H9 (cell line): ENCODE measurements around the gene TM9SF3. TPM values are rescaled to one million over a fixed set of nuclear protein-coding genes. Genes with fewer than 3 reads are reported as not detected.
A peak's percentile ranks its signal among the peaks of the same experiment; 100 is the strongest.

Experiments
- DNase-seq: peaks from one replicate; pipeline ENCODE4 v3.0.0-alpha.2; 2017
- H2AFZ ChIP-seq: one replicate; pipeline ENCODE4 v1.6.1; 2013; ENCODE audit warnings: mild to moderate bottlenecking, low read length, control low read depth, moderate library complexity
- H2AK5ac ChIP-seq: 2 replicates; pipeline ENCODE4 v1.6.1; 2013; ENCODE audit warnings: low read length, control low read depth, mixed read lengths; ENCODE audit not compliant: insufficient read length
- H2BK120ac ChIP-seq: one replicate; pipeline ENCODE4 v1.6.1; 2013; ENCODE audit warnings: low read depth, mild to moderate bottlenecking, low read length, control low read depth, inconsistent platforms; ENCODE audit not compliant: poor library complexity, severe bottlenecking
- H2BK12ac ChIP-seq: 2 replicates; pipeline ENCODE4 v1.6.1; 2013; ENCODE audit warnings: low read length, control low read depth, mixed read lengths, low read depth; ENCODE audit not compliant: insufficient read length
- H2BK15ac ChIP-seq: 2 replicates; pipeline ENCODE4 v1.6.1; 2013; ENCODE audit warnings: low read depth, low read length, control low read depth
- H2BK20ac ChIP-seq: one replicate; pipeline ENCODE4 v1.6.1; 2013; ENCODE audit warnings: low read depth, mild to moderate bottlenecking, low read length, control low read depth, inconsistent platforms; ENCODE audit not compliant: poor library complexity, severe bottlenecking
- H2BK5ac ChIP-seq: 2 replicates; pipeline ENCODE4 v1.6.1; 2013; ENCODE audit warnings: low read length, control low read depth, mixed read lengths; ENCODE audit not compliant: insufficient read length
- H3K14ac ChIP-seq: 2 replicates; pipeline ENCODE4 v1.6.1; 2013; ENCODE audit warnings: low read length, control low read depth; ENCODE audit not compliant: insufficient read depth
- H3K18ac ChIP-seq: 2 replicates; pipeline ENCODE4 v1.6.1; 2013; ENCODE audit warnings: low read depth, mild to moderate bottlenecking, mixed read lengths, low read length, control low read depth; ENCODE audit not compliant: insufficient read length
- H3K23ac ChIP-seq: 2 replicates; pipeline ENCODE4 v1.6.1; 2013; ENCODE audit warnings: low read length, control low read depth, mixed read lengths, low read depth; ENCODE audit not compliant: insufficient read length
- H3K23me2 ChIP-seq: 2 replicates; pipeline ENCODE4 v1.6.1; 2013; ENCODE audit warnings: low read depth, mild to moderate bottlenecking, mixed read lengths, low read length, control low read depth; ENCODE audit not compliant: insufficient read length, poor library complexity, severe bottlenecking
- H3K27ac ChIP-seq: 2 replicates; pipeline ENCODE4 v1.5.1; 2013; ENCODE audit warnings: low read length, control low read depth, mixed read lengths, low read depth; ENCODE audit not compliant: insufficient read length
- H3K27me3 ChIP-seq: 2 replicates; pipeline ENCODE4 v1.6.1; 2013; ENCODE audit warnings: low read length, control low read depth, inconsistent platforms; ENCODE audit not compliant: insufficient read depth
- H3K4ac ChIP-seq: 2 replicates; pipeline ENCODE4 v1.6.1; 2013; ENCODE audit warnings: low read depth, mild to moderate bottlenecking, control low read depth, inconsistent platforms, low read length, moderate library complexity
- H3K4me1 ChIP-seq: 2 replicates; pipeline ENCODE4 v1.6.1; 2013; ENCODE audit warnings: low read length, control low read depth, inconsistent platforms; ENCODE audit not compliant: insufficient read depth
- H3K4me2 ChIP-seq: 2 replicates; pipeline ENCODE4 v1.6.1; 2013; ENCODE audit warnings: low read length, control low read depth, mixed read lengths; ENCODE audit not compliant: insufficient read length, insufficient read depth
- H3K56ac ChIP-seq: 2 replicates; pipeline ENCODE4 v1.6.1; 2013; ENCODE audit warnings: low read depth, mild to moderate bottlenecking, mixed read lengths, low read length, control low read depth; ENCODE audit not compliant: insufficient read length
- H3K79me1 ChIP-seq: 2 replicates; pipeline ENCODE4 v1.6.1; 2013; ENCODE audit warnings: low read depth, mild to moderate bottlenecking, moderate library complexity, low read length, control low read depth, inconsistent platforms; ENCODE audit not compliant: insufficient read depth, poor library complexity, severe bottlenecking
- H3K79me2 ChIP-seq: 2 replicates; pipeline ENCODE4 v1.6.1; 2013; ENCODE audit warnings: low read length, control low read depth, inconsistent platforms; ENCODE audit not compliant: insufficient read depth
- H3K9ac ChIP-seq: 2 replicates; pipeline ENCODE4 v1.6.1; 2013; ENCODE audit warnings: low read length, control low read depth, mixed read lengths; ENCODE audit not compliant: insufficient read length; ENCODE audit errors: extremely low read depth
- H3K9me3 ChIP-seq: one replicate; pipeline ENCODE4 v1.6.1; 2013; ENCODE audit warnings: low read depth, low read length, inconsistent platforms; ENCODE audit not compliant: control insufficient read depth
- H3T11ph ChIP-seq: one replicate; pipeline ENCODE4 v1.6.1; 2013; ENCODE audit warnings: mild to moderate bottlenecking, low read length, control low read depth, inconsistent platforms
- H4K20me1 ChIP-seq: one replicate; pipeline ENCODE4 v1.6.1; 2013; ENCODE audit not compliant: control insufficient read depth, insufficient read length, insufficient read depth
- H4K5ac ChIP-seq: 2 replicates; pipeline ENCODE4 v1.6.1; 2013; ENCODE audit warnings: low read depth, mild to moderate bottlenecking, mixed read lengths, low read length, control low read depth; ENCODE audit not compliant: insufficient read length
- H4K8ac ChIP-seq: replicated peaks from 2 replicates; pipeline ENCODE4 v1.6.1; 2013; ENCODE audit warnings: low read length, control low read depth, mixed read lengths, low read depth; ENCODE audit not compliant: insufficient read length
- H4K91ac ChIP-seq: 2 replicates; pipeline ENCODE4 v1.6.1; 2013; ENCODE audit warnings: low read depth, mild to moderate bottlenecking, moderate library complexity, mixed read lengths, low read length, control low read depth; ENCODE audit not compliant: insufficient read length
- H3K27ac Mint-ChIP-seq, 3 experiments: 2 replicates in 2 of 3; 3 replicates in 1 of 3; pipeline ENCODE4 v1.8.0; 2020 to 2021; ENCODE audit warnings: mixed read lengths in 3 of 3, mild to moderate bottlenecking in 1 of 3, moderate library complexity in 1 of 3
- H3K27me3 Mint-ChIP-seq: 2 replicates; pipeline ENCODE4 v1.8.0; 2021; ENCODE audit warnings: low read depth, mild to moderate bottlenecking, moderate library complexity, mixed read lengths
- H3K36me3 Mint-ChIP-seq, 3 experiments: 2 replicates in 2 of 3; 3 replicates in 1 of 3; pipeline ENCODE4 v1.8.0; 2020 to 2021; ENCODE audit warnings: low read depth in 3 of 3, mixed read lengths in 3 of 3; ENCODE audit not compliant: insufficient read depth in 1 of 3
- H3K4me1 Mint-ChIP-seq, 2 experiments: 2 replicates each; pipeline ENCODE4 v1.8.0; 2020; ENCODE audit warnings: mixed read lengths in 2 of 2
- H3K4me3 Mint-ChIP-seq, 2 experiments: 2 replicates in 1 of 2; 3 replicates in 1 of 2; pipeline ENCODE4 v1.8.0; 2020 to 2021; ENCODE audit warnings: mild to moderate bottlenecking in 2 of 2, mixed read lengths in 2 of 2, moderate library complexity in 1 of 2
- H3K9me3 Mint-ChIP-seq, 2 experiments: 2 replicates in 1 of 2; 3 replicates in 1 of 2; pipeline ENCODE4 v1.8.0; 2020; ENCODE audit warnings: mild to moderate bottlenecking in 2 of 2, mixed read lengths in 2 of 2, moderate library complexity in 1 of 2
- WGBS: extraction: QIAGEN DNeasy Blood & Tissue Kit; methylation state at CpG from one replicate; pipeline ENCODE4 v1.1.7; 2013; ENCODE audit warnings: missing lambda C conversion rate, low lambda C conversion rate, mixed read lengths; ENCODE audit not compliant: insufficient read length; ENCODE audit errors: extremely low coverage; 5-methylcytosine and 5-hydroxymethylcytosine counted together
- total RNA-seq: library from RNA; stranded (reverse); gene quantifications from 2 replicates; pipeline ENCODE4 v1.2.1, GENCODE V29; 2021
- TF ChIP-seq, protein P1 (sequence below): fragments of 200-600 bp; sonication (generic); conservative IDR thresholded peaks from 3 replicates; pipeline ENCODE4 v1.8.0; 2021; ENCODE audit warnings: antibody characterized with exemption, mild to moderate bottlenecking

Gene TM9SF3
- total RNA-seq, 1 experiment from 2014 or later: 120 TPM

DNA sequence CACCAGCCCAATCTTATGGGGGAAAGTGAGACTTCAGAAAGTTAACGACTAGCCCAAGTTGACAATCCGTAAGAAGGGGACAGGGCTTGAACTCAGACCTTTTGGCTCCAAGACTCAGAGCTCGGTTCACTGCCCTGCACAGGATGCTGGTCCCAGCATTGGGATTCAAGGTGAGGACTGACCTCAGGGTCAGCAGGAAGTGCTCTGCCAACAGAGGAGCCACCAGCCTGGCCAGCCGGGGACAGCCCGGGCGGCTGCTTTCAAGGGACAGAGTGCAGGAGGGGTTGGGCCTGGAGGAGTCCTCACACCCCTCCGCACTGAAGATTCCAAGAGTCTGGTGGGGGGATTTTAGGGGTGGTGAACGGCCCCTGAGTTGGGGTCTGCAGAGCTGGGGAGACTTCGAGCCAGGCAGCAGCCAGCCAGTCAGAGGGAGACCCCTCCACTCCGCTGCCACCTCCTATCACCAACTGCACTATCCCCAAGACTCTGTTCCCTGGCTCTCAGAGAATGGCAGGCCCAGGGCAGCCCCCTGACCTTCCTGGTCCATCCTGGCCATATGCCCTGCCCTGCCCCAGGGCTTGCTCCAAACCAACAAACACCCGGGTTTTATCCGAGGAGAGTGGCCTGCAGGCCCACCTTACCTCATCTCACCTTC, 92.8 kb downstream of the TM9SF3 start:
- WGBS: no CpG with 5 or more reads among the region's 12 CpGs
- Histone ChIP-seq H3K14ac (no peak overlapping the region), H3T11ph (no peak overlapping the region), H3K18ac (no peak overlapping the region), H3K9ac (no peak overlapping the region), H3K79me2 (no peaks in the 10 kb centered on the region), H2BK15ac (no peak overlapping the region), H4K91ac (no peak overlapping the region), H3K56ac (no peak overlapping the region), H3K4me2 (no peak overlapping the region), H3K27ac (no peak overlapping the region), H4K5ac (no peak overlapping the region), H3K9me3 (no peaks in the 10 kb centered on the region), H2BK12ac (no peak overlapping the region), H3K4ac (no peak overlapping the region), H3K4me1 (no peaks in the 10 kb centered on the region), H3K27me3 (no peaks in the 10 kb centered on the region), H2BK20ac (no peak overlapping the region), H2AK5ac (no peak overlapping the region), H3K23me2 (no peaks in the 10 kb centered on the region), H2BK5ac (no peak overlapping the region), H3K23ac (no peak overlapping the region), H3K79me1 (no peaks in the 10 kb centered on the region), H4K20me1 (no peaks in the 10 kb centered on the region), H2AFZ (no peak overlapping the region), H4K8ac (no peak overlapping the region), H2BK120ac (no peak overlapping the region)
- Mint-ChIP-seq H3K4me1 (peaks cover 5 to 9% of the 10 kb centered on the region in 2 experiments; a peak in 3 of 4 replicates), H3K36me3 (no peaks in the 10 kb centered on the region; a peak in 1 of 7 replicates), H3K27me3 (peaks cover 7% of the 10 kb centered on the region), H3K9me3 (no peaks in the 10 kb centered on the region), H3K27ac (no peak overlapping the region), H3K4me3 (no peak overlapping the region)
- TF ChIP-seq, protein P1, sequence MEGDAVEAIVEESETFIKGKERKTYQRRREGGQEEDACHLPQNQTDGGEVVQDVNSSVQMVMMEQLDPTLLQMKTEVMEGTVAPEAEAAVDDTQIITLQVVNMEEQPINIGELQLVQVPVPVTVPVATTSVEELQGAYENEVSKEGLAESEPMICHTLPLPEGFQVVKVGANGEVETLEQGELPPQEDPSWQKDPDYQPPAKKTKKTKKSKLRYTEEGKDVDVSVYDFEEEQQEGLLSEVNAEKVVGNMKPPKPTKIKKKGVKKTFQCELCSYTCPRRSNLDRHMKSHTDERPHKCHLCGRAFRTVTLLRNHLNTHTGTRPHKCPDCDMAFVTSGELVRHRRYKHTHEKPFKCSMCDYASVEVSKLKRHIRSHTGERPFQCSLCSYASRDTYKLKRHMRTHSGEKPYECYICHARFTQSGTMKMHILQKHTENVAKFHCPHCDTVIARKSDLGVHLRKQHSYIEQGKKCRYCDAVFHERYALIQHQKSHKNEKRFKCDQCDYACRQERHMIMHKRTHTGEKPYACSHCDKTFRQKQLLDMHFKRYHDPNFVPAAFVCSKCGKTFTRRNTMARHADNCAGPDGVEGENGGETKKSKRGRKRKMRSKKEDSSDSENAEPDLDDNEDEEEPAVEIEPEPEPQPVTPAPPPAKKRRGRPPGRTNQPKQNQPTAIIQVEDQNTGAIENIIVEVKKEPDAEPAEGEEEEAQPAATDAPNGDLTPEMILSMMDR: no peak
- DNase-seq: peak; percentile 10
